Peyer's patch (tissue), 4 donors: ENCODE data around the gene FNIP1.

Experiments used
- POLR2A ChIP-seq, 2 donors: fragments of 450-650 bp; IDR thresholded peaks; one replicate each; pipeline ENCODE4 v1.5.1; 2017; ENCODE audit warnings: antibody characterized with exemption in 2 of 2, mild to moderate bottlenecking in 2 of 2, moderate library complexity in 2 of 2
- TF ChIP-seq, protein P1 (sequence below), 6 experiments: fragments of 450-650 bp in 4 of 6; fragments of 200-600 bp in 2 of 6; sonication (generic) in 1 of 6; IDR thresholded peaks; one replicate each; pipeline ENCODE4 v1.5.1; 2017 to 2019; ENCODE audit warnings: antibody characterized with exemption in 6 of 6, mild to moderate bottlenecking in 3 of 6, moderate library complexity in 1 of 6

DNA sequence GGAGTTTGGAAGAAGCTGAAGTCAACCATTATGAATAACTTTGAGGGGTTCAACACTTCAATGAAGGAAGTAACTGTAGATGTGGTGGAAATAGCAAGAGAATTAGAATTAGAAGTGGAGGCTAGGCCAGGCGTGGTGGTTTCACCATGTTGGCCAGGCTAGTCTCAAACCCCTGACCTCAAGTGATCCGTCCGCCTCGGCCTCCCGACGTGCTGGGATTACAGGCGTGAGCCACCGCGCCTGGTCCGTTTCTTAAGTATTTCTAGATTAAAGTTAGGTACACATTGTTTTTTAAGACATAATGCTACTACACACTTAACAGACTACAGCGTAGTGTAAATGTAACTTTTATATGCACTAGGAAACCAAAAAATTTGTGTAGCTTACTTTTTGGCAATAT is 14.1 kb downstream of the FNIP1 start:
- TF ChIP-seq, protein P1, sequence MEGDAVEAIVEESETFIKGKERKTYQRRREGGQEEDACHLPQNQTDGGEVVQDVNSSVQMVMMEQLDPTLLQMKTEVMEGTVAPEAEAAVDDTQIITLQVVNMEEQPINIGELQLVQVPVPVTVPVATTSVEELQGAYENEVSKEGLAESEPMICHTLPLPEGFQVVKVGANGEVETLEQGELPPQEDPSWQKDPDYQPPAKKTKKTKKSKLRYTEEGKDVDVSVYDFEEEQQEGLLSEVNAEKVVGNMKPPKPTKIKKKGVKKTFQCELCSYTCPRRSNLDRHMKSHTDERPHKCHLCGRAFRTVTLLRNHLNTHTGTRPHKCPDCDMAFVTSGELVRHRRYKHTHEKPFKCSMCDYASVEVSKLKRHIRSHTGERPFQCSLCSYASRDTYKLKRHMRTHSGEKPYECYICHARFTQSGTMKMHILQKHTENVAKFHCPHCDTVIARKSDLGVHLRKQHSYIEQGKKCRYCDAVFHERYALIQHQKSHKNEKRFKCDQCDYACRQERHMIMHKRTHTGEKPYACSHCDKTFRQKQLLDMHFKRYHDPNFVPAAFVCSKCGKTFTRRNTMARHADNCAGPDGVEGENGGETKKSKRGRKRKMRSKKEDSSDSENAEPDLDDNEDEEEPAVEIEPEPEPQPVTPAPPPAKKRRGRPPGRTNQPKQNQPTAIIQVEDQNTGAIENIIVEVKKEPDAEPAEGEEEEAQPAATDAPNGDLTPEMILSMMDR (IDR thresholded peaks at IDR 0.05) = no peak
- no peak for TF ChIP-seq POLR2A (IDR thresholded peaks at IDR 0.05)
